H1 (cell line): ENCODE results near the gene PAQR4.

Experiments
- CHD2 ChIP-seq: IDR thresholded peaks from 2 replicates; pipeline ENCODE4 v1.6.1; 2012; ENCODE audit warnings: low read length, improper control_type of control experiment
- CREB1 ChIP-seq: IDR thresholded peaks from 2 replicates; pipeline ENCODE4 v1.6.1; 2012; ENCODE audit warnings: inconsistent platforms
- POLR2AphosphoS5 ChIP-seq: IDR thresholded peaks from 2 replicates; pipeline ENCODE4 v1.6.1; 2011; ENCODE audit warnings: low read depth, low read length
- SP1 ChIP-seq: IDR thresholded peaks from 2 replicates; pipeline ENCODE4 v1.6.1; 2011; ENCODE audit warnings: low read depth, low read length

- TF ChIP-seq CHD2 (no peak), POLR2AphosphoS5 (no peak), SP1 (no peak), CREB1 (no peak)
Observed at GRCh38 chr16:2938206-2938605, 30.9 kb upstream of the PAQR4 start.
